IMR-90 (cell line): ENCODE results near the gene ROM1. TPM values are rescaled to one million over a fixed set of nuclear protein-coding genes. Genes with fewer than 3 reads are reported as not detected.

Source experiments
- ATAC-seq: fragments of 200-7000 bp; cut with Tn5 transposase; 2 replicates; pipeline ENCODE4 v1.9.1; 2020; ENCODE audit warnings: low read depth, mild to moderate bottlenecking, moderate library complexity
- BruUV-seq: library from RNA; stranded (reverse); fragments of 400-500 nt; replicated peaks from 2 replicates; lab custom pipeline; 2021; lab: Mats Ljungman, UMichigan
- CTCF ChIA-PET: fragments of 300-600 bp; formaldehyde crosslinking; extraction: SDS; loops from one replicate; lab custom pipeline; 2021; ENCODE audit warnings: antibody characterized with exemption; lab: Yijun Ruan, JAX
- POLR2A ChIA-PET: fragments of 300-600 bp; sonication (Branson Sonifier 250); formaldehyde crosslinking; loops from one replicate; lab custom pipeline; 2022; ENCODE audit warnings: antibody characterized with exemption; ENCODE audit not compliant: unreplicated experiment; lab: Charles Lee
- DNase-seq: peaks from one replicate; pipeline ENCODE4 v3.0.0; 2013
- H2AFZ ChIP-seq: replicated peaks from 2 replicates; pipeline ENCODE3; 2013; ENCODE audit warnings: low read length, mild to moderate bottlenecking; ENCODE audit not compliant: poor library complexity
- H2AK5ac ChIP-seq: 2 replicates; pipeline ENCODE4 v1.6.1; 2013; ENCODE audit warnings: low read depth, low read length, inconsistent platforms
- H2AK9ac ChIP-seq: replicated peaks from 2 replicates; pipeline ENCODE3; 2013; ENCODE audit warnings: mild to moderate bottlenecking, low read depth, low read length, moderate library complexity; ENCODE audit not compliant: poor library complexity
- H2BK120ac ChIP-seq: 2 replicates; pipeline ENCODE4 v1.6.1; 2013; ENCODE audit warnings: low read depth, low read length, inconsistent platforms
- H2BK15ac ChIP-seq: 3 replicates; pipeline ENCODE4 v1.6.1; 2013; ENCODE audit warnings: low read depth, low read length, inconsistent platforms
- H2BK20ac ChIP-seq: 2 replicates; pipeline ENCODE4 v1.6.1; 2013; ENCODE audit warnings: low read depth, mild to moderate bottlenecking, inconsistent platforms, low read length, moderate library complexity
- H2BK5ac ChIP-seq: 2 replicates; pipeline ENCODE4 v1.6.1; 2013; ENCODE audit warnings: mild to moderate bottlenecking, low read depth, low read length, inconsistent platforms; ENCODE audit not compliant: poor library complexity, severe bottlenecking
- H3K14ac ChIP-seq: replicated peaks from 2 replicates; pipeline ENCODE4 v1.6.1; 2013; ENCODE audit warnings: low read depth, low read length, inconsistent platforms
- H3K18ac ChIP-seq: 2 replicates; pipeline ENCODE4 v1.6.1; 2013; ENCODE audit warnings: low read depth, low read length, control low read depth
- H3K23ac ChIP-seq: 2 replicates; pipeline ENCODE4 v1.6.1; 2013; ENCODE audit warnings: low read depth, low read length, inconsistent platforms
- H3K27ac ChIP-seq: 2 replicates; pipeline ENCODE4 v1.5.1; 2013; ENCODE audit warnings: mild to moderate bottlenecking, control low read depth, low read length; ENCODE audit not compliant: insufficient read depth
- H3K27me3 ChIP-seq: 2 replicates; pipeline ENCODE4 v1.6.1; 2013; ENCODE audit warnings: low read length; ENCODE audit not compliant: control insufficient read depth, insufficient read depth
- H3K36me3 ChIP-seq: 2 replicates; pipeline ENCODE4 v1.6.1; 2013; ENCODE audit warnings: low read length, mixed read lengths; ENCODE audit not compliant: control insufficient read depth, insufficient read depth
- H3K4ac ChIP-seq: 2 replicates; pipeline ENCODE4 v1.6.1; 2013; ENCODE audit warnings: low read depth, low read length, inconsistent platforms
- H3K4me1 ChIP-seq: 2 replicates; pipeline ENCODE4 v1.6.1; 2013; ENCODE audit warnings: low read length, mixed read lengths; ENCODE audit not compliant: control insufficient read depth, insufficient read depth
- H3K4me2 ChIP-seq: 2 replicates; pipeline ENCODE4 v1.6.1; 2013; ENCODE audit warnings: low read depth, mild to moderate bottlenecking, control low read depth, low read length, moderate library complexity
- H3K4me3 ChIP-seq: 2 replicates; pipeline ENCODE4 v1.5.1; 2013; ENCODE audit warnings: low read depth, mild to moderate bottlenecking, control low read depth, low read length, moderate library complexity; ENCODE audit not compliant: insufficient read depth
- H3K56ac ChIP-seq: 2 replicates; pipeline ENCODE4 v1.6.1; 2013; ENCODE audit warnings: low read length, inconsistent platforms; ENCODE audit not compliant: insufficient read depth; ENCODE audit errors: extremely low read depth
- H3K79me1 ChIP-seq, 2 experiments: 2 replicates each; pipeline ENCODE4 v1.6.1; 2013; ENCODE audit warnings: low read length in 2 of 2, inconsistent platforms in 1 of 2, low read depth in 1 of 2
- H3K9ac ChIP-seq: 2 replicates; pipeline ENCODE4 v1.6.1; 2013; ENCODE audit warnings: low read depth, low read length, control low read depth
- H3K9me1 ChIP-seq: 2 replicates; pipeline ENCODE4 v1.6.1; 2013; ENCODE audit warnings: low read length, inconsistent platforms; ENCODE audit not compliant: insufficient read depth
- H3K9me3 ChIP-seq: 2 replicates; pipeline ENCODE4 v1.6.1; 2013; ENCODE audit warnings: low read length; ENCODE audit not compliant: control insufficient read depth, insufficient read depth
- H4K20me1 ChIP-seq: 2 replicates; pipeline ENCODE4 v1.6.1; 2013; ENCODE audit warnings: low read length, inconsistent platforms; ENCODE audit not compliant: insufficient read depth
- H4K5ac ChIP-seq: 2 replicates; pipeline ENCODE4 v1.6.1; 2013; ENCODE audit warnings: mild to moderate bottlenecking, low read depth, low read length, control low read depth
- H4K8ac ChIP-seq, 2 experiments: 2 replicates each; pipeline ENCODE4 v1.6.1; 2013; ENCODE audit warnings: low read depth in 2 of 2, low read length in 2 of 2, control low read depth in 1 of 2, inconsistent platforms in 1 of 2
- H4K91ac ChIP-seq: 2 replicates; pipeline ENCODE4 v1.6.1; 2013; ENCODE audit warnings: low read depth, low read length, inconsistent platforms; ENCODE audit not compliant: insufficient read depth
- BHLHE40 ChIP-seq: fragments of 150-350 bp; IDR thresholded peaks from 2 replicates; pipeline ENCODE4 v1.6.1; 2016; ENCODE audit warnings: mild to moderate bottlenecking, low read depth, low read length
- CEBPB ChIP-seq: IDR thresholded peaks from 2 replicates; pipeline ENCODE4 v1.6.1; 2012; ENCODE audit warnings: low read depth, low read length, improper control_type of control experiment
- CHD1 ChIP-seq: IDR thresholded peaks from 2 replicates; pipeline ENCODE4 v1.6.1; 2012; ENCODE audit warnings: low read depth, low read length, improper control_type of control experiment
- ELK1 ChIP-seq: fragments of 150-350 bp; IDR thresholded peaks from 2 replicates; pipeline ENCODE4 v1.6.1; 2016; ENCODE audit warnings: low read depth, mild to moderate bottlenecking, low read length, moderate library complexity, borderline replicate concordance
- FOS ChIP-seq: fragments of 150-350 bp; IDR thresholded peaks from 2 replicates; pipeline ENCODE4 v1.6.1; 2016; ENCODE audit warnings: low read depth, low read length
- MAFK ChIP-seq: IDR thresholded peaks from 2 replicates; pipeline ENCODE4 v1.6.1; 2012; ENCODE audit warnings: low read depth, low read length, improper control_type of control experiment
- MAZ ChIP-seq: IDR thresholded peaks from 2 replicates; pipeline ENCODE4 v1.6.1; 2012; ENCODE audit warnings: low read depth, mild to moderate bottlenecking, low read length, improper control_type of control experiment, moderate library complexity, borderline replicate concordance
- MXI1 ChIP-seq: IDR thresholded peaks from 2 replicates; pipeline ENCODE4 v1.6.1; 2012; ENCODE audit warnings: low read depth, mild to moderate bottlenecking, low read length, moderate library complexity, borderline replicate concordance
- NFE2L2 ChIP-seq: fragments of 150-350 bp; IDR thresholded peaks from 2 replicates; pipeline ENCODE4 v1.6.1; 2016; ENCODE audit warnings: low read depth, mild to moderate bottlenecking, low read length
- POLR2A ChIP-seq: IDR thresholded peaks from 2 replicates; pipeline ENCODE4 v1.6.1; 2012; ENCODE audit warnings: mild to moderate bottlenecking, low read depth, low read length
- RAD21 ChIP-seq: IDR thresholded peaks from 2 replicates; pipeline ENCODE4 v1.6.1; 2012; ENCODE audit warnings: low read length, improper control_type of control experiment
- RCOR1 ChIP-seq: IDR thresholded peaks from 2 replicates; pipeline ENCODE4 v1.6.1; 2012; ENCODE audit warnings: mild to moderate bottlenecking, low read length, improper control_type of control experiment; ENCODE audit not compliant: insufficient replicate concordance
- RFX5 ChIP-seq: IDR thresholded peaks from 2 replicates; pipeline ENCODE4 v1.8.0; 2012; ENCODE audit warnings: low read depth, mild to moderate bottlenecking, low read length, moderate library complexity
- SMC3 ChIP-seq: fragments of 150-350 bp; IDR thresholded peaks from 2 replicates; pipeline ENCODE4 v1.6.1; 2016; ENCODE audit warnings: low read depth, mild to moderate bottlenecking, antibody characterized with exemption, low read length, moderate library complexity
- WGBS, 2 experiments: methylation state at CpG; one replicate each; pipeline versions ENCODE4 v1.1.5 to v1.1.7; 2013; ENCODE audit warnings: missing lambda C conversion rate in 2 of 2; ENCODE audit not compliant: insufficient read length in 1 of 2; ENCODE audit errors: extremely low coverage in 2 of 2; 5-methylcytosine and 5-hydroxymethylcytosine counted together
- dilution Hi-C: fragments of 300-500 bp; cut with HindIII; formaldehyde crosslinking; loops from one replicate; pipeline ENCODE4 v1.14.3; 2018; ENCODE audit warnings: low sequenced_read_pairs; ENCODE audit not compliant: unreplicated experiment
- in situ Hi-C: fragments of 300-500 bp; cut with MboI; formaldehyde crosslinking; loops from 3 replicates; pipeline ENCODE4 v1.14.3; 2019; ENCODE audit warnings: low sequenced_read_pairs, inconsistent platforms, mixed read lengths
- intact Hi-C: fragments of 100-400 bp; cut with micrococcal nuclease; formaldehyde crosslinking; loops from 2 replicates; pipeline ENCODE4 v1.10.0; 2022
- polyA plus RNA-seq, 3 experiments: library from polyadenylated mRNA; depleted of rRNA; stranded (reverse); fragments of >200 nt; gene quantifications; 2 replicates each; pipeline ENCODE4 v1.2.3, GENCODE V29; 2012; ENCODE audit warnings: low replicate concordance in 1 of 3
- total RNA-seq: library from RNA; depleted of rRNA; stranded (reverse); fragments of >200 nt; gene quantifications from 2 replicates; pipeline ENCODE4 v1.2.3, GENCODE V29; 2012
- TF ChIP-seq, protein P1 (sequence below): fragments of 150-350 bp; IDR thresholded peaks from 2 replicates; pipeline ENCODE4 v1.6.1; 2017; ENCODE audit warnings: mild to moderate bottlenecking, antibody characterized with exemption, low read length, low read depth
- TF ChIP-seq, protein P2 (sequence below): conservative IDR thresholded peaks from 2 replicates; pipeline ENCODE4 v1.5.1; 2012; ENCODE audit warnings: mild to moderate bottlenecking, low read depth, low read length, improper control_type of control experiment

The ROM1 gene
- total and polyA plus RNA-seq, 2 of the 4 experiments (the other 2 are of a cell fraction): 2.2 to 2.5 TPM

GRCh38 chr11:62608776-62609175 lies 4.3 kb upstream of the ROM1 start:
- Histone ChIP-seq H3K79me1 (peaks cover 14 to 25% of the 10 kb centered on the region in 2 experiments; a peak in 3 of 4 replicates), H3K56ac (no peak overlapping the region), H3K9ac (no peak overlapping the region), H4K20me1 (peaks cover 7% of the 10 kb centered on the region), H2BK120ac (no peak overlapping the region), H3K18ac (no peak overlapping the region), H4K91ac (no peak overlapping the region), H3K9me3 (no peaks in the 10 kb centered on the region), H3K27me3 (no peaks in the 10 kb centered on the region), H2BK5ac (no peak overlapping the region), H2AK9ac (no peak overlapping the region), H2AK5ac (no peak overlapping the region), H2BK15ac (no peak overlapping the region), H2BK20ac (no peak overlapping the region), H4K5ac (no peak overlapping the region), H3K27ac (no peak overlapping the region), H2AFZ (no peak overlapping the region), H3K14ac (no peak overlapping the region), H3K4me2 (no peak overlapping the region), H3K36me3 (peaks cover 33% of the 10 kb centered on the region), H3K4me1 (peaks cover 10% of the 10 kb centered on the region), H3K4me3 (no peak overlapping the region), H4K8ac (no peak overlapping the region), H3K4ac (no peak overlapping the region), H3K23ac (no peak overlapping the region), H3K9me1 (no peaks in the 10 kb centered on the region)
- WGBS, 2 experiments: 95% methylated on average over 4 of the region's 12 CpGs; no CpG with 5 or more reads in 1 of the 2 experiments
- DNase-seq: no peak
- no peak for ATAC-seq
- no TSS peak for BruUV-seq
- no peak for TF ChIP-seq CEBPB
- no peak for TF ChIP-seq MXI1
- TF ChIP-seq FOS: no peak
- no peak for TF ChIP-seq POLR2A
- no peak for TF ChIP-seq RAD21
- no peak for TF ChIP-seq MAZ
- TF ChIP-seq RCOR1: no peak
- TF ChIP-seq MAFK: no peak
- no peak for TF ChIP-seq BHLHE40
- no peak for TF ChIP-seq ELK1
- TF ChIP-seq CHD1: no peak
- TF ChIP-seq NFE2L2: no peak
- TF ChIP-seq, protein P1, sequence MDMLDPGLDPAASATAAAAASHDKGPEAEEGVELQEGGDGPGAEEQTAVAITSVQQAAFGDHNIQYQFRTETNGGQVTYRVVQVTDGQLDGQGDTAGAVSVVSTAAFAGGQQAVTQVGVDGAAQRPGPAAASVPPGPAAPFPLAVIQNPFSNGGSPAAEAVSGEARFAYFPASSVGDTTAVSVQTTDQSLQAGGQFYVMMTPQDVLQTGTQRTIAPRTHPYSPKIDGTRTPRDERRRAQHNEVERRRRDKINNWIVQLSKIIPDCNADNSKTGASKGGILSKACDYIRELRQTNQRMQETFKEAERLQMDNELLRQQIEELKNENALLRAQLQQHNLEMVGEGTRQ: no peak
- no peak for TF ChIP-seq SMC3
- no peak for TF ChIP-seq RFX5
- TF ChIP-seq, protein P2, sequence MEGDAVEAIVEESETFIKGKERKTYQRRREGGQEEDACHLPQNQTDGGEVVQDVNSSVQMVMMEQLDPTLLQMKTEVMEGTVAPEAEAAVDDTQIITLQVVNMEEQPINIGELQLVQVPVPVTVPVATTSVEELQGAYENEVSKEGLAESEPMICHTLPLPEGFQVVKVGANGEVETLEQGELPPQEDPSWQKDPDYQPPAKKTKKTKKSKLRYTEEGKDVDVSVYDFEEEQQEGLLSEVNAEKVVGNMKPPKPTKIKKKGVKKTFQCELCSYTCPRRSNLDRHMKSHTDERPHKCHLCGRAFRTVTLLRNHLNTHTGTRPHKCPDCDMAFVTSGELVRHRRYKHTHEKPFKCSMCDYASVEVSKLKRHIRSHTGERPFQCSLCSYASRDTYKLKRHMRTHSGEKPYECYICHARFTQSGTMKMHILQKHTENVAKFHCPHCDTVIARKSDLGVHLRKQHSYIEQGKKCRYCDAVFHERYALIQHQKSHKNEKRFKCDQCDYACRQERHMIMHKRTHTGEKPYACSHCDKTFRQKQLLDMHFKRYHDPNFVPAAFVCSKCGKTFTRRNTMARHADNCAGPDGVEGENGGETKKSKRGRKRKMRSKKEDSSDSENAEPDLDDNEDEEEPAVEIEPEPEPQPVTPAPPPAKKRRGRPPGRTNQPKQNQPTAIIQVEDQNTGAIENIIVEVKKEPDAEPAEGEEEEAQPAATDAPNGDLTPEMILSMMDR: no peak
- ChIA-PET POLR2A (no interaction called here), CTCF (no interaction called here)
- in situ Hi-C loops (no loop called here), dilution Hi-C loops (no loop called here), intact Hi-C loops (no loop called here)
